NCI-H2196 treated with DMSO at 0.1 percent for 48 hours (cell line): Measurements from ENCODE around the gene EML2.
"Not testable (repeated sequence)": the region's sequence is repeated elsewhere in the genome, so short reads cannot be mapped to it uniquely, and the experiment has no call there.

Experiments
- DNase-seq: peaks from one replicate; lab custom pipeline; 2025; ENCODE audit not compliant: unreplicated experiment; lab: John Stamatoyannopoulos, UW

EML2 gene

DNA sequence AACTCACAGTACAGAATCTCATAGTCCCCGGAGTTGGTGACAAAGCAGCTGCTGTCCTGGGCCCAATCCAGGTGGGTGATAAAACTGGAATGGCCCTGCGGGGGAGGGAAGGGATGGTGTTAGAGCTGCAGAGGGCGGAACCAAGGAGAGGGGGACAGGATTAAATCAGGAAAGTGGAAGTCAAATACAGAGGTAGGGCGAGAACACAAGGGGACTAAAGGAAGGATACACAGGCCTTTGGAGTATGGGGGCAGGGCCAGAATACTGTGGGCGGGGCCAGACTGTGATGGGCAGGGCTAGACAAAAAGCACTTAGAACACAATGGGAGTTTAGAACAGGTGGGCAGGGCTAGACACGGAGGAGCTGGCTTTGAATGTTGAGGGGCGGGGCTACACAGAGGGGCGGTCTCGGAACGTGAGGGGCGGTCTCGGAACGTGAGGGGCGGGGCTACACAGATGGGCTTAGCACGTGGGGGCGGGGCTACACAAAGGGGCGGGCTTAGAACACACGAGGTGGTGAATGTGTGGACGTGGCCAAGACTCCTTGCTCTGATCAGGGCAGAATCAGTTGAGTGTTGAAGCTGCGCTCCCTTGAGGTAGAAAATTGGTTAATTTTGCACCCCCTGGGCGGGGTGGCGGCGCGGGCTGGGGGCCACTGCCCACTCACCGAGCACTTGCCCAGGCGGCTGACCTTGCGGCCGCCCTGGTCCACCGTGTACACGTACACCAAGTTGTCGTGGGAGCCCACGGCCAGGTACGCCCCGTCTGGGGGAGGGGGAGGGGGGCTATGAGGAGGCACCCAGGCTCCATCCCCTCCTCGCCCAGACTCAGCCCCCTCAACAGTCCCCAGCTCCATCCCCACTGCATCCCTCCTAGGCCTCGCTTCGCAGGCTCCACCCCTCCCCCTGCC lies 23.1 kb downstream of the EML2 start:
- DNase-seq, result peak; percentile 89

GRCh38 chr19:45615056-45615455 lies 24.1 kb downstream of the EML2 start:
- not testable (repeated sequence) for DNase-seq

- DNase-seq, result peak; percentile 27
Measured at GRCh38 chr19:45613926-45614725, 25.1 kb downstream of the EML2 start.

GRCh38 chr19:45608948-45609347 lies 30.2 kb downstream of the EML2 start:
- no peak for DNase-seq

- peak; percentile 55 for DNase-seq
Measured at GRCh38 chr19:45607071-45608029, 31.8 kb downstream of the EML2 start.

GRCh38 chr19:45601524-45602374 lies 37.4 kb downstream of the EML2 start, which contains the start of gene GPR4:
GPR4 (minus strand) TSS chr19:45602212; CDS start chr19:45591866, 10,346 bp downstream.
- no peak for DNase-seq

GRCh38 chr19:45601115-45601514 lies 38.1 kb downstream of the EML2 start:
- no peak for DNase-seq

DNA sequence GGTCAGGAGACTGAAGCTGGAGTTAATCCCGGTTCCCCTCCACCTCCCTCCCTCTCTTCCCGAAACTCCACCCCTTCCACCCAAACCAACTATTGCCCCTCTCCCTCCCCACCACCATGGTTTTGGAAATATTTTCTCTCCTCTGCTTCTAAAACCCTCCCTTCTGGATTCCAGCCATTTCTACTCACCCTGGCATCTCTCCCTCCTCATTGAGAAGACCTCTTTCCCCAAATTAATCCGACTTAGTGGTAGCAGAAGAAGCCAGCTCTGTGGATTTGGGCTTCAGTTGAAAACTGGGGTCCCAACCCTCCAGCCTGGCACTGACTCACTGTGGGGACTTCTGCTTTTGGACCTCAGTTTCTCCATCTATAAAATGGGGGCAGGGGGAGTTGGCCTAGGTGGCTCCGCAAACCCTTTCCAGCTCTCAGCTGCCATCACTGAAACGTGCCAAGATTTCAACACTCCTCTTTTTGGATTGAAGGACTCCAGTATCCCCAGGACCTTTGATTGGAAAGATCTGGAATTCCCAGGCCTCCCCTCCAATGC lies 38.8 kb downstream of the EML2 start:
- DNase-seq, result no peak

DNA sequence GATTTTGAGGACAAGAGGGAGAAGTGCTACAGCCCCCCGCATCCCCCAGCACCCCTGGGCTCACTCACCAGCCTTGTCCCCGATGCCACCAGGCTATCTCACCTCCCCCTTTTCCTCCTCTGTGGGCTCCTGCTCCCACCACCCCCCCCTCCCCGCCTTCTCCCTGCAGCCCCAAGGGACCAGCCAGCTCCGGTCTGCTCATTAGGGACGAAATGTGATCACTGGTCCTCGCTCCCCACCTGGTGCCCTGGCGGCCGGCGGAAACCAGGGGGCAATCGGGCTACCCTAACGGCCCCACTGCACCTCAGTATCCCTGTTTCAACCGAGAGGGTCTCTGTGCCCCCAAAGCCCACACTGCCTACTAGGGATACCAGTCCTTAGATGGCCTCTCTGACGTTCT lies 39.9 kb downstream of the EML2 start:
- DNase-seq, result no peak

DNA sequence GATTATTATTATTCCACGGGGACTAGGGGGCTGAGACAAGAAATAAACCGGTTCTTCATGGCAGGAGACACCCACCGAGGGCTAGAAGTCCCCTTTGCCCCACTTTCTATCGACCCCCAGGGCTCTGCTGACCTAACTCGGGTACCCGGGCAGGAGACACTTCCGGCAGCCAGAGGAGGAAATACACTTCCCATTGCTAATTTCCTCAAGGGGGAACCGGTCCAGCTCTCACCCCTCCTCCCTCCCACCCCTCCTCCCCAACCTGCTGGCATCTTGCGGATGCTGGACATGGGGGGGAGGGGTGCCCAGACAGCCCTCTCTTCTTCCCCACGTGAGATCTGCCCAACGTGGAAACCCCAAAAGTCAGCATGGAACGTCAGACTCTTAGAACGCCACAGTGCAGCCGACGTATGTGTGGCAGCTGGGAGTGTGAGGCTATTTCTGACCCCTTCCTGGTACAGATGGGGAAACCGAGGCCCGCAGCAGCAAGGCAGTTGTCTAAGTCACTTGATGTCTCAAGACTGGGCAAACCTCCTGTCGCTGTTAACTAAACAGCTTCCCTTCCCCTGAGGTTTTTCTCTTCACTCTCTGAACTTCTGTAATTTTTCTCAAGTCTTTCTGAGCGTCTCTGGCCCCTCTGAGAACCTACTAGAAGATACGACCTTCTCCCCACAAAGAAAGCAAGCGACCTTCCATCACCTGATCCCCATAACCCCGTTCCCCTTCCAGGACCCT lies 40.8 kb downstream of the EML2 start:
- no peak for DNase-seq

DNA sequence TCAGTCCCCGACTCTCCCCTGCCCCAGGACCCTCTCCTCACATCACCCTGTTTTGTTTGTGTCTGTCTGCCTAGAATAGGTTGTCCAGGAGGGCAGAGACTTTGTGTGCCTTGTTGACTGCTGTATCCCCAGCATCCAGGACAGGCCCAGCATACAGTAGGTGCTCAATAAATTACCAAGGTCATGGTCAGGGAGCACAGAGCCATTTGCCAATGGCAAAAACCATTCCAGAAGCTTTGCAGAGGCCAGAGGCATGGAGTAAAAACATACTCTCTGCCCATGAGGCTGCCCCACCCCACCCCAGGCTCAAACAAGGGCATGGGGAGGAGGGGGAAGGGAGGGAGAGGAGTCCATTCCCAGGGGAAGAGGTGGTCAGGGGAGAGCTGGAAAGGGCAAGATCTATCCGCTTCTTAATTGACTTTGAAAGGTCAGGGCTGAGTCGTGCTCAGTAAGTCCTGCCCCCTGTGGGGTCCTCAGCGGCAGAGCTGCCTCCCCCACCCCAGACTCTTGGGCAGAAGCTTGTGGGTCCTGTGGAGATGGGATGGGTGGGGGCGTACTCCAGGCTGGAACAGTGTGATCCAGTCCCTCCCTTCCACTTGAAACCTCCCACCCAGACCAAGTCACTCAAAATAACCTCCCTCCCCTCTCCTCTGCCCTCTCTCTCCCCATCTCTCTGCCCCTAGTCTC lies 41.6 kb downstream of the EML2 start:
- no peak for DNase-seq

DNA sequence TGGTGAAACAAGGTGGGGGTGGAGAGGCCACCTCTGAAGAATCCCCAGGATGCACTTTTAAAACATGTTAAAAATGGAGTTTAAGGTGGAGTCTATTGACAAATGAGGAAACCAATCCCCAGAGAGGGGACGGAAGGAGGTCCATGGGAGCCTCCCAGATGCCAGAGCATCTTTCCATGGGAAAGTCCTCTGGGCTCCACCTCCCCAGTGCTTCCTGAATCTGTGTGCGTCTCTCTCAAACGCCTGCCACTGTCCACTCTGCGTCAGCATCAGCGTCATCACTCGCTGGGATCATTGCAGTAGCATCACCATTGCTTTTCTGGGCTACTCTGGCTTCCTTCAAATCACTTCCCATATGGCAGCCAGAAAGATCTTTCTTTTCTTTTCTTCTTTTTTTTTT lies 43.4 kb downstream of the EML2 start:
- no peak for DNase-seq

GRCh38 chr19:45593520-45593919 lies 45.7 kb downstream of the EML2 start:
- DNase-seq, result no peak

- DNase-seq, result no peak
Measured at GRCh38 chr19:45592366-45592765, 46.8 kb downstream of the EML2 start.

DNA sequence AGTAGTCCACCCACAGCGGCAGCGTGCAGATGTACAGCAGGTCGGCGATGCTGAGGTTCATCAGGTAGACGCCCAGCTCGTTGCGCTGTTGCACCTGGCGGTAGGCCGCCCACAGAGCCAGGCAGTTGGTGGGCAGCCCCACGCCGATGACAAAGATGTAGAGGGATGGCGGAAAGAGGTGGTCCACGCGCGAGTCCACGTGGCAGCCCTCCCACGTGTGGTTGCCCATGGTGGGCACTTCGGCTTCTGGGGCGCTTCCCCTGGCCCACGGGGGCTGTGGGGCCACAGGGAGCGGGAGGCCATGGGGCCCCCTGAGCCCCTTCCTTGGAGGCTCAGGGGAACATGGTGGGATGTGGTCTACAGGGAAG lies 47.6 kb downstream of the EML2 start:
- no peak for DNase-seq

GRCh38 chr19:45591004-45591637 lies 48.1 kb downstream of the EML2 start:
- no peak for DNase-seq

DNA sequence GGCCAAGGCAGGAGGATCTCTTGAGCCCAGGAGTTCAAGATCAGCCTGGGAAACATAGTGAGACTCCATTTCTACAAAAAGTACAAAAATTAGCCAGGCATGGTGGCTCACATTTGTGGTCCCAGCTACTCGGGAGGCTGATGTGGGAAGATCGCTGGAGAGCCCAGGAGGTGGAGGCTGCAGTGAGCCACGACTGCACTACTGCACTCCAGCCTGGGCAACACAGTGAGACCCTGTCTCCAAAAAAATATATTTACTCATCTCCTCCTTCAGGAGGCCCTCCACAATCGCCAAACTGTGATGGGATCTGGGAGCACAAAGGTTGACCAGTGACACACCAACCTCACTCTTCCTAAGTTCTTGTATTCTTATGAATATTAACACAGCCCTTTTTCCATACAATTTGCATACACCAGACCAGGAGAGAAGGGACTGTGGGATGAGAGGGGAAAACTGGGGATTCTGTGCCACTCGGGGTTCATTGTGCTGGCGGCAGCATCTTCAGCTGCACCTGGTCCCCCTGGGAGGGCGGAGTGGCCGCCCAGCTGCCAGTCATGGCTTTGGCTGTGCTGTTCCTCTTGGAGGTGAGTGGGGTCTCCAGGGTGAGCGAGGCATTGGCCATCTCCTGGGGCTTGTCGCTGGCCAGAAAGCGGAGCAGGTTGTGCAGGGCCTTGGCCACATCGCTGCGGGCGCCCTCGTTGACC lies 48.7 kb downstream of the EML2 start:
- DNase-seq, result no peak
